ENCODE data around the gene RASA1. TPM values are rescaled to one million over a fixed set of nuclear protein-coding genes. Genes with fewer than 3 reads are reported as not detected.

The RASA1 gene
- total RNA-seq, 1 donor from 2014 or later = 18.0 TPM

DNA sequence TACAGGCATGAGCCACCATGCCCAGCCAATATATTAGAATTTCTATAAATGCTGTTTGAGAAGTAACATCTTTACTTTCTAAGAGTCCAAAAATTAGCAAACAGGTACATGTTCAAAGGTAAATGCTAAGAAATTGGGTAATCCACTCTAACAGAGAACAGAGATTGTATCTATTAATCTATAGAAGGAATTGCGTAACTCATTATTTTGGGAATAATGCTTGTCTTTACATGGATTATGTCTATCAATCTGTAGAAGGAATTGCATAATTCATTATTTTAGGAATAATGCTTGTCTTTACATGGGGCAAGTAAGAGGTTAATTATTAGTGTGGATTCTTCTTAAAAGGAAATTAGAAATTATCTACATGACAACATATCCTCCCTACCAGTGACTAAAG, 114.5 kb downstream of the RASA1 start:
- H3K9me3 ChIP-seq (replicated peaks) = no peaks in the 10 kb centered on the region
- no peak for DNase-seq
- no peak overlapping the region for H3K27ac ChIP-seq (replicated peaks)
- intact Hi-C loops (cut with micrococcal nuclease) = no loop called here
- H3K27me3 ChIP-seq (ENCODE audit: low read depth) = no peaks in the 10 kb centered on the region
- no peak overlapping the region for H3K4me3 ChIP-seq
- H3K36me3 ChIP-seq = peaks cover 65% of the 10 kb centered on the region
- peaks cover 19% of the 10 kb centered on the region for H3K4me1 ChIP-seq
- no peak for TF ChIP-seq CTCF (IDR thresholded peaks at IDR 0.05; ENCODE audit: borderline replicate concordance)

- peaks cover 67% of the 10 kb centered on the region for H3K36me3 ChIP-seq
- DNase-seq = no peak
- H3K9me3 ChIP-seq (replicated peaks) = no peaks in the 10 kb centered on the region
- H3K27ac ChIP-seq (replicated peaks) = no peak overlapping the region
- no peaks in the 10 kb centered on the region for H3K27me3 ChIP-seq (ENCODE audit: low read depth)
- TF ChIP-seq CTCF (IDR thresholded peaks at IDR 0.05; ENCODE audit: borderline replicate concordance) = no peak
- peaks cover 25% of the 10 kb centered on the region for H3K4me1 ChIP-seq
- intact Hi-C loops (cut with micrococcal nuclease) = no loop called here
- no peak overlapping the region for H3K4me3 ChIP-seq
Measured at GRCh38 chr5:87383216-87383615, 115.5 kb downstream of the RASA1 start.

DNA sequence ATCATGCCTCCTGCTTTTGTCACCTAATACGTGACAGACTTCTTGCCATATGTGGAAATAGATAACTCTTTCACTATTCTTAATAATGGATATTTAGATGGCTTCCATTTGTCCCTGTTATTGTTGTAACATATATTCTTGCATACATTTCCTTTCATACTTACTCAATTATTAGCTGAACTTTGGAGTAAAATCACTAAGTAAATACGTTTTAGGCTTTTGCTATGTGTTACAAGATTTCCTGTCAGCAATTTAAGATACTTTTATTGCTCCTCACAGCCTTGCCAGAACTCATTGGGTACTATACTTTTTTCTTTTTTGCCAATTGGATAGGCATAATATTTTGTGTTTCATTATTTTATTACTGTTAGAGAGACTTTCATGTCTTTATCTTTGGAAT, 118.1 kb downstream of the RASA1 start:
- peaks cover 21% of the 10 kb centered on the region for H3K4me1 ChIP-seq
- no peak overlapping the region for H3K4me3 ChIP-seq
- no peak for TF ChIP-seq CTCF (IDR thresholded peaks at IDR 0.05; ENCODE audit: borderline replicate concordance)
- no peaks in the 10 kb centered on the region for H3K27me3 ChIP-seq (ENCODE audit: low read depth)
- no peak overlapping the region for H3K27ac ChIP-seq (replicated peaks)
- H3K9me3 ChIP-seq (replicated peaks) = no peaks in the 10 kb centered on the region
- intact Hi-C loops (cut with micrococcal nuclease) = no loop called here
- no peak for DNase-seq
- H3K36me3 ChIP-seq = peaks cover 62% of the 10 kb centered on the region

DNA sequence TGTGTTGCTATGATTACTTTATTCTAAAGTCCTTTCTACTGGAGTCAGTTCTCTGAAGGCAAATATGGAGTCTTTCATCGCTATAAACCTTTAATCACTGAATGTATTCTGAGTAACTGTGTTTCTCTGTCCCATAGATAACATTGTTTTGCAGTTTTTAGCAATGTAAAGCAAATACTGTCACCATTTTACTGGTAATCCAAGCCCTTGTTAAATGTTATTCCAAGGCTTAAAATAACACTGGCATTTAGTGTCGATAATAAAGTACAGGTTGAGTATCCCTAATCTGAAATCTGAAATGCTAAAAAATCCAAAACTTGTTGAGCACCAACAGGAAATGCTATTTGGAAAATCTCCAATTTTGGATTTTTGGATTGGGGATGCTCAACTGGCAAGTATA, 120.4 kb downstream of the RASA1 start:
- Histone ChIP-seq H3K36me3 (peaks cover 62% of the 10 kb centered on the region), H3K4me3 (no peak overlapping the region), H3K27ac (replicated peaks) (no peak overlapping the region), H3K9me3 (replicated peaks) (no peaks in the 10 kb centered on the region), H3K4me1 (peaks cover 18% of the 10 kb centered on the region), H3K27me3 (ENCODE audit: low read depth) (no peaks in the 10 kb centered on the region)
- no peak for DNase-seq
- intact Hi-C loops (cut with micrococcal nuclease) = no loop called here
- TF ChIP-seq CTCF (IDR thresholded peaks at IDR 0.05; ENCODE audit: borderline replicate concordance) = no peak

DNA sequence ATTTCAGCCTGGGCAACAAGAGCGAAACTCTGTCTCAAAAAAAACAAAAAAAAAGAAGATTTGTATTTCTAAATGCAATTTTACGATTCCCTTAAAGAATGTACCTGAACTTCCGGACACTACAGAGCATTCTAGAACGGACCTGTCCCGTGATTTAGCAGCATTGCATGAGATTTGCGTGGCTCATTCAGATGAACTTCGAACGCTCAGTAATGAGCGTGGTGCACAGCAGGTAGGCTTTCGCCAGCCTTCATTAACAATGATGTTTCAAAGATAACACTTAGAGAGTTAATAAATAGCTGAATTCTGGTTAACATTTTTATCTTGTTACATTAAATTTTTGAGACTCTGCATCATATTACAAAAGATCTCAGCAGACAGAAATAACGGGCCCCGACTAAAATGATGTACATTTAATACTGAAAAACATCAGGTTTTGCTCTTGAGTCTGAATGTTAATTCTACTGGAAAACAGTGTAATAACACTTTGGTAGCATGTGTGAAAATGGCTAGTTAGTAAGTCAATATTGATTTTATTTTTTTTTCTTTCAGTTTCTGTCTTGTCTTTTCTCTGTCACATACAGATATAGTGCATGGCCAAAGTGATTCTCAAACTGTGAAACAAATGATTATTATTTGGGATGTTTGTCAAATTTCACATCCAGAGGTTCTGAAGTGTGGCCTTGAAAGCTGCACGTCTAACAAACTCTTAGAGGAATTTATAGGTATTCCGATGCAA, 121.8 kb downstream of the RASA1 start:
- H3K27ac ChIP-seq (replicated peaks) = no peak overlapping the region
- H3K9me3 ChIP-seq (replicated peaks) = no peaks in the 10 kb centered on the region
- no peak overlapping the region for H3K4me3 ChIP-seq
- H3K4me1 ChIP-seq = peaks cover 15% of the 10 kb centered on the region
- TF ChIP-seq CTCF (IDR thresholded peaks at IDR 0.05; ENCODE audit: borderline replicate concordance) = no peak
- intact Hi-C loops (cut with micrococcal nuclease) = no loop called here
- DNase-seq = no peak
- no peaks in the 10 kb centered on the region for H3K27me3 ChIP-seq (ENCODE audit: low read depth)
- H3K36me3 ChIP-seq = peaks cover 71% of the 10 kb centered on the region

All from left ventricle myocardium inferior (tissue), 1 donor.